Hepatocyte (in vitro differentiated cells): ENCODE data around the gene ROS1.

Experiments
- CTCF ChIP-seq: fragments of 200-600 bp; sonication (generic); IDR thresholded peaks from 2 replicates; pipeline ENCODE4 v1.5.1; 2016; ENCODE audit warnings: antibody characterized with exemption, mild to moderate bottlenecking; ENCODE audit not compliant: poor library complexity
- EZH2 ChIP-seq: fragments of 200-600 bp; sonication (generic); IDR thresholded peaks from 2 replicates; pipeline ENCODE4 v1.6.1; 2016; ENCODE audit warnings: antibody characterized with exemption, mild to moderate bottlenecking, borderline replicate concordance
- EZH2phosphoT487 ChIP-seq: fragments of 200-600 bp; sonication (generic); IDR thresholded peaks from one replicate; pipeline ENCODE4 v1.6.1; 2018; ENCODE audit warnings: antibody characterized with exemption, mild to moderate bottlenecking, low read depth, moderate library complexity; ENCODE audit not compliant: unreplicated experiment, severe bottlenecking

GRCh38 chr6:117448732-117449485, 23.2 kb upstream of the ROS1 start:
- TF ChIP-seq CTCF = no peak
- no peak for TF ChIP-seq EZH2
- no peak for TF ChIP-seq EZH2phosphoT487
